NCI-H2171 (cell line): ENCODE data around the gene VPS54.
"Not testable (repeated sequence)": the region's sequence is repeated elsewhere in the genome, so short reads cannot be mapped to it uniquely, and the experiment has no call there.

Source experiments
- DNase-seq: peaks from one replicate; lab custom pipeline; 2025; lab: John Stamatoyannopoulos, UW

The VPS54 gene

DNA sequence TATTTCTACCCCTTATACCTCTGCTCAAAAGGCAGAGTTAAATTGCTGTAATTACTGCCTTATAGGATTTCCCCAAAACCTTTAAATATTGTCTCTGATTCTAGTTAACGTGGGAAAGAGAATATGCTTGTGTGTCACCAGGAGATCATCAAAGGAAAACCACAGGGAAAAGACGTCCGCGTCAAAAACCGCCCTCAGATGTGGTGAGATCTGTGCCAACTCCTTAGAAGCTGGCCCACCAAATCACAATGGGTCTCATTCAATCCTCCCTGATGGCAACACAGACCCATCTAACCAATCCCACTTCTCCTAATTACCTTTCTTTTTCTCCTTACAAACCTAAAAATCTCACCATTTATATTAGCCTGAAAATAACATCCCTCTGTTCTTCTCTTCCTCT lies 25.4 kb downstream of the VPS54 start:
- DNase-seq, result no peak

DNA sequence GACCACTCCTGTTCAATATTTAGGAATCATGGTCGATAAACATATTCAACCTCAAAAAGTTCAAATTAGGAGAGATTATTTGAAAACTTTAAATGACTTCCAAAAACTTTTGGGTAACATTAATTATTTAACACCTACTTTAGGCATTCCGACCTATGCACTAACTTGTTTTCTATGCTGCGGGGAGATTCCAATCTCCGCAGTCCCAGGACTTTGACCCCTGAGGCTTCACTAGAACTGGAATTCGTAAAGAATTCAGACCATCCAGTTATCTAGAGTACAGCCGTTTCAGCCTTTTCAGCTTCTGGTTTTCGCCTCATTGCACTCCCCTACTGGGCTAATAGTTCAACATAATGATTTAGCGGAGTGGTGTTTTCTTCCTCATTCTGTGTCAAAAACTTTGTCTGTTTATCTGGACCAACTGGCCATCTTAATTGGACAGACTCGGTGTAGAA lies 26.1 kb downstream of the VPS54 start:
- DNase-seq, result not testable (repeated sequence)

DNA sequence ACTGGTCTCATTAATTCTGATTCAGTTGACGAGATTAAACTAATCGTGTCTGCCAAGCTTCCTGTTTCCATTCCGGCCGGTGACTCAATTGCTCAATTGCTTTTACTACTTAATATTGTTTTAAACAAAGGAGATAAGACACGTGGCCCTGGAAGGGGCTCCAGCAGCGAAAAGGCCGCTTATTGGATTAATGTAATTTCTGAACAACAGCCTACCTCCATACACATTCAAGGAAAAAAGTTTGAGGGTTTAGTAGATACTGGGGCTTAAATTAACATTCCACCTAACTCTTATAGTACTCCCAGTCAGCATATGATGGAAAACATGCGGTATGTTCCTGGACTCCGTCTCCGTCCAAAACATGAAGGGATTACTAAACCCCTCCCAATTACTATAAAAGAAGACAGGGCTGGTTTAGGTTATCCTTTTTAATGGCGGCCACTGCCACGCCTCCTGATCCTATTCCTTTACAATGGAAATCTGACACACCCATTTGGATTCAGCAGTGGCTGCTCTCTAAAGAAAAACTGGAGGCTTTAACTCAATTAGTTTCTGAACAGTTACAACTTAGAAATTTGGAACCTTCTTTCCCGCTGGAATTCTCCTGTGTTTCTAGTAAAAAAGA lies 27.1 kb downstream of the VPS54 start:
- DNase-seq, result no peak

DNA sequence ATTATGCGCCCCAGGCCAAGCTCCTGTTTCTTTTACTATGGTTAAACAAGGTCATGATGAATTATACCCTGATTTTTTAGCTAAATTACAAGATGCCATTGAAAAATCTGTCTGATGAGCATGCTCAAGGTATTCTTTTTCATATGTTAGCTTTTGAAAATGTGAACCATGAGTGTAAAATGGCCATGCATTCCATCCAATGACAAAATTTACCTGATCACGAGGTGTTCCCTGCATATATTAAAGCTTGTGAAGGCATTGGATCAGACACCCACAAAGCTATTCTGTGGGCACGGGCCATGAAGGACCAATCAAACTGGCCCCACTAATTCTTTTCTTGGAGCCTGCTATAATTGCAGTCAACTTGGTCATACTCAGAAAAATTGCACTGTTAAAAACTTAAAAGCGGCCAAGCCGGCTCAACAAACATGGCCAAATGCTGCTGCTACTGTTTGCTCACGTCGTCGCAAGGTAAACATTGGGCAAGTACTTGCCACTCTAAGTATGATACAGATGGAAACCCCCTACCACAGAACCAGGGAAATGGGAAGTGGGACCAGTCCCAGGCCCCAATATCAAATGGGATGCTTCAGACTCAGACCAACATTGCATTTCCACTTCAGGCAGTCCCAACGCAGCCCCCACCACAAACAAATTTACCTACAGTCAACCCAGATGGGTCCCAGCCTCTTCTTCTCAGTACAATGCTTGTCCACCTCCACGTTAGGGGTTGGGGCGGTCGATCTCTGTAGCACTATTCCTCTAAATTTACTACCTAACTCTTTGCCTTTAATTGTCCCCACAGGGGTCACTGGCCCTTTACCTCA lies 27.8 kb downstream of the VPS54 start:
- DNase-seq, result not testable (repeated sequence)

DNA sequence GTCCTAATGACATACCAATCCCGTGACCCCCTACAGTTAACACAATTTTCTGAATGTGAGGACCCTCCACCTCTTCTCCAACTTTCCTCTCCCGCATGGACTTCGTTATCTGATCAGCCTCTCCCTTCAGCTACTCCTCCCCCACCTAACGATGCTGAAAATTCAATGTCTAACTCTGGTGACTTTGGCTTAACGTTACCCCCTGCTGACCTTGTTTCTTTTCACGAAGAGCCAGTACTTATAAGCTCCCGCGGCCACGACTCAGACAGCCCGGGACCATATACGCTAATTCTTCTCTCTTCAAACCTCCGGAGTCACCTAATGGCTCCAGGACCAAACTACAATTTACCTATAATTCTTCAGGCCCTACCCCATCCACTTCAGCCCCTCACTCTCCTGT lies 29.2 kb downstream of the VPS54 start:
- no peak for DNase-seq

DNA sequence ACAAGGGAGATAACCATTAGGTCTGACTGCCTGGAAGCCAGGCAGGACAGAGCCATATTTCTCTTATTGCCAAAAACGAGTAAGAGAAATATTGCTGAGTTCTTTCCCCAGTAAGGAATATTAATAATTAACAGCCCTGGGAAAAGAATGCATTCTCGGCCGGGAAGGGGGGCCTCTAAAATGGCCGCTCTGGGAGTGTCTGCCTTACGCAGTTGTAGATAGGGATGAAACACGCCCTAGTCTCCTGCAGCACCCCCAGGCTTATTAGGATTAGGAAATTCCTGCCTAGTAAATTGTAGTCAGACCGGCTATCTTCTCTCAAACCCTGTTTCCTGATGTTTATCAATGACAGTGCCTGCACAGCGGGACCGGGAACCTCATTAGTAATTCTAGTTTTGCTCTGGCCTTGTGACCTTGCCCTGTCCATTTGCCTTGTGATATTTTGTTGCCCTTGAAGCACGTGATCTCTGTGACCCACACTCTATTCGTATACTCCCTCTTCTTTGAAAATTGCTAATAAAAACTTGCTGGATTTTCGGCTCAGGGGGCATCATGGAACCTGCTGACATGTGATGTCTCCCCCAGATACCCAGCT lies 30.3 kb downstream of the VPS54 start:
- not testable (repeated sequence) for DNase-seq

DNA sequence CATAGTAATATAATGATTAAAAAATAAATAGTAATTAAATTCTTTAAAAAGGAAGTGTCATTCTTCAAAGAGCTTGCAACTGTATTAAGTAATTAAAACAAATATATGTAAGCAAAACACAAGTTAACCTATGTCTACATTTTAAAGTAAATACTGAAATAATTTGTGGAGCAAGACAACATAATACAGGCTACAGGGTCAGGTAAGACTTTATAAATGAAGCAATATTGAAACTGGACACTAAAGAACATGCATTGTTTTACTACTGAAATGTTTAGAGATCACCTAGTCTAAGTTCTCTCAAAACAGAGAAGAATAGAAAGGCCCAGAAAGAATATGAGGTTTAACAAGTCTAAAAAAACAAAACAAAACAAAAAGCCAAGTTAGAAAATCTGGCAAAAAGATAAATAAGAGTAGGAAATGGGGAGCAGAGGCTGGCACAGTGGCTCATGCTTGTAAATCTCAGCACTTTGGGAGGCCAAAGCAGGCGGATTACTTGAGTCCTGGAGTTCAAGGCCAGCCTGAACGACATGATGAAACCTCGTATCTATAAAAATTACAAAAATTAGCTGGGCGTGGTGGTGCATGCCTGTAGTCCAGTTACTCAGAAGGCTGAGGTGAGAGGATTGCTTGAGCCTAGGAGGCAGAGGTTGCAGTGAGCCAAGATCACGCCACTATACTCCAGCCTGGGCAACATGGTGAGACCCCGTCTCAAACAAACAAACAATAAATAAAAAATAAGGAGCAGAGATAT lies 34.4 kb downstream of the VPS54 start:
- DNase-seq, result no peak

DNA sequence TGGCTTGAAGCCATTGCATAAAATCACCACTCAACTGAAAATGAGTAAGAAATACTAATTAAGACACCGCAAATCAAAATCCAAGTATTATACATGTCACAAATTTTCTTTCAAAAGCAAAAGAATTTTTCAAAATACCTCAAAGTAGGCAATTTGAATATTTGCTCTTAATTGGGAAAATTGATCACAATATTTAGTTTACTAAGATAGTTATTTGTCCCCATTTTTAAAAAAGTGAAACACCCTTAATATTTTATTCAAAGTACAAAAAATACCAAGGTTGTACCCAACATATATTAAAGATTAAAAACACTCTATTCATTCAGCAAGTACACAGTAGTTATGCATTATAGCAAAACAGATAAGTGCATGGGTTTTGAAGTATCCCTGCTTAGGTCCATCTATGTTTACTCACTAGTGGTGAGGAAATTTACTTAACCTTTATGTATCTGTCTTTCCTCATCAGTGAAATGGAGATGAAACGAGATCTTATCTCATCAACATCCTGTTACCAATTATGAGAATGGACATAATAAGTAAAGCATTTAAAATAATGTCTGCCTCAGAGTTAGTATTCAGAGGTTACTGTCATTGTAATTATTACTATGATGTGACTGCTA lies 35.1 kb downstream of the VPS54 start:
- no peak for DNase-seq

DNA sequence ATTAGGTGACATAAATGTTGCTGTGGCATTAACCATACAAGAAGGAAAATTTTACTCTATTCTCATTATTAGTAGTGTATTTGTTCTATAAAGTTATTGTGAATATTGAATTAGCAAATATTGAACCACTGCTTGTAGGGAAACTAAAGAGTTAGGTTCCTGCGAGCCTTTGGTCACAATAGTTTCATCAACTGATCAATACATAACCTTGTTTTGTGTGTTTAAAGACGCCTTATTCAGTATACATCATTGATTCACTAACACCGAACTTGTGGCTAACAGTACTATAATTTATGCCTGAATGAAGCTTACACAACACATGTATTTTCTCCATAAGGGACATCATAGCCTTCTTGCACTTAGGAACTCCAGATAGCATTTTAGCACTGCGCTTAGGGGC lies 36.9 kb downstream of the VPS54 start:
- DNase-seq, result no peak

DNA sequence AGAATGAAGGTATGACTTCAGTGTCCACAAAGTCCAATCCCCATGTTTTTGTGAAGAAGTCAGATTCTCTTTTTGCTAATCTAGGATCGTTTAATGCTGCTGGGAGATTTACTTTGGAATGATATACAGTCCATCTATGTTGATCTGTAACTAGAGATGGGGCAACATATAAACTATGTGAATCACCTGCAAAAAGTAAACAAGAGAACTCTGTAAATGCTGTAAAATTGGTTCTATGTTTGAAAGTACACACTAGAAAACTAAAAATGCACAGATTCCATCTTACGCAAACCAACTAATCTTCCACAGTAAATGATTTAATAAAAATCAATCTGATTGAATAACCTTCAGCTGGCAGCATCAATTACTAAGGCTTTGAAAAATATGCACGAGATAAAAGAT lies 37.5 kb downstream of the VPS54 start:
- DNase-seq, result no peak

DNA sequence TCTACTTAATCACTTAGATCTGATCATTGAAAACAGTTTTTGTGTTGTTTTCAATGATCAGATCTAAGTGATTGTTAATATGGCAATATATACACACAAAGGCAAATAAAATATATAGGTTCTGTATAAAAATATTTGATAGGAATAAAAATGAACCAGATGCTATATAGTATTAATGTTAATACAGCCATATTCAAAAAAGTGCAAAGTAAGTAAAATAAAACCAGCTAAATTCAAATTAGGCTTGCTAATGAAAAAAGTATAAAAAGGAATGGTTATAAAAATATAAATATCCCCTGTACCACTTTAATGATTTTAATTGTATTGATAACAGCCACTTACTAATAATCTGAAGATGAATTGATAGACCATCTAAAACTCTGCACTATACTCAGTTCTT lies 38.4 kb downstream of the VPS54 start:
- DNase-seq, result no peak

DNA sequence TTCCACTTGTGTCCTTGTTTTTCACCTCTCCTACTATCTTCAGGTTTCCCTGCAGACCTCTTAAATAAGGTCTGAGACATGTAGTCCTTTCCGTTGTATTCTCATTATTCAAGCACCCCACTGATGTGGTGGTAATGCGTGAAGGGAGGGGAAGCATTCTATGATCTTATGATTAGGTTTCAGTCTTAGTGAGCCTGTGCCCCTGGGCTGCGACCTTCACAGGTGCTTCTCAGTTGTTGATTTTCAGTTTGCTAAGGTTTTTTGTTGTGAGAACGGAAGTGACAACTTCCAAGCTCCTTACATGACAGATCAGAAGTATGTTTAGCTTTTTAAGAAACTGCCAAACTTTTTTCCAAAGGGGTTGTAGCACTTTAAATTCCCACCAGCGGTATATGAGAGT lies 41.3 kb downstream of the VPS54 start:
- DNase-seq, result no peak

DNA sequence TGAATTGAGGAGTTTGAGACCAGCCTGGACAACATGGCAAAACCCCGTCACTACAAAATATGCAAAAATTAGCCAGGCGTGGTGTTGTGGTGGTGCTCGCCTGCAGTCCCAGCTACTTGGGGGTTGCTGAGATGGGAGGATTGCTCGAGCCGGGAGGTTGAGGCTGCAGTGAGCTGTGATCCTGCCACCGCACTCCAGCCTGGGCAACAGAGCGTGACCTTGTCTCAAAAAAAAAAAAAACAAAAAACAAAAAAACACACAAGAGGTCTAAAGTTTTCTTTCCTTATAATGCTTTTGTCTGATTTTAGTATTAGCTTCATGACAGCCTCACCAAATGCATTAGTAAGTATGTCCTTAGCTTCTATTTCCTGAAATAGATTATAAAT lies 43.1 kb downstream of the VPS54 start:
- DNase-seq, result no peak

DNA sequence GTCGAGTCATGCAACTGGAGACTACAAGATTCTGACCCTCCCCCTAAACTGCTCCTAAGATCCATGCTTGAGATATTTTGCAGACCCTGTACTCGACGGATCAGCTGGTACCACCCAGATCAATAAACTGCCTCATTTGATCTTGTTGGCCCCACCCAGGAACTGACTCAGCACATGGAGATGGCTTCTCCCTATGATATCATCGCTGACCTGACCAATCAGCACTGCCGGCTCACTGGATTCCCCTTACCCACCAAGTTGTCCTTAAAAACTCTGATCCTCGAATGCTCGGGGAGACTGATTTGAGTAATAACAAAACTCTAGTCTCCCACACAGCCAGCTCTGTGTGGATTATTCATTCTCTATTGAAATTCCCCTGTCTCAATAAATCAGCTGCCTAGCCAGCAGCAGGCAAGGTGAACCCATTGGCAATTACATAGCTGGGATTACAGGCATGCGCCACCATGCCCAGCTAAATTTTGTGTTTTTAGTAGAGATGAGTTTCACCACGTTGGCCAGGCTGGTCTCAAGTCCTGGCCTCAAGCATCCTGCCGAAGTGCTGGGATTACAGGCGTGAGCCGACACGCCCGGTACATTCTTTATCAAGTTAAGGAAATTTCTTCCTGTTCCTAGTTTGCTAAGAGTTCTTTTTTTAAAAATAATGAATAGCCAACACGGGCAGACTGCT lies 43.6 kb downstream of the VPS54 start:
- no peak for DNase-seq

DNA sequence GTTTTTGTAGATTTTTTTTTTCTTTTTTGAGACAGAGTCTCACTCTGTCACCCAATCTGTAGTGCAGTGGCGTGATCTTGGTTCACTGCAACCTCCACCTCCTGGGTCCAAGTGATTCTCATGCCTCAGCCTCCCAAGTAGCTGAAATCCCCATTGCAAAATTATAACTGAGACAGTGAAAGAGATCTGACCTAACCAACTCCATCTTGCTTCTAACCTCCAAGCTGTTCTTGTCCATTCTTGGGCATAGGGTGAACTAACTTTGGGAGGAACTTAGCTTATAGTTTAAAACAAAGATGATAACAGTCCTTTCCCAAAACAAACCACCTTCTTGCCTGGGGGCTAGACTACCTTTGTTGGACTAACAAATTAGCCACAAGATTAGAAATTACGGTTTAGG lies 44.2 kb downstream of the VPS54 start:
- DNase-seq, result not testable (repeated sequence)

DNA sequence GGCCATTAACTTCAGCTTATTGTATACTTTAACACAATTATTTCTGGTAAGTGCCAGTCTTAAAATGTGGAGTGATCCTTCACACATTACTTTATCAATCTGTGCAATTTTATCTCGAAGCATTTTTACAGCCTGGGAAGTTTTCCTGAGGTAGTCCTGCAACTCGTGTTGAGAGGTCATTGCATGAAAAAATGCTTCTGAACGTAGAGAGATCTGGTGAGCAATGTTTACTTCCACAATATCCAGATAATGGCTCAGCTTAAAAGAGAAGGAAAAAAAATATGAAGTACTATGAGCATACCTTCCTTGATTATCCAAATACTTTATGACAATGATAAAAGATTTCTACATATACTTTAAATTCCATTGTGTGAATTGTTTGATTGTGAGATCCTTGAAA lies 57.0 kb downstream of the VPS54 start:
- DNase-seq, result no peak

DNA sequence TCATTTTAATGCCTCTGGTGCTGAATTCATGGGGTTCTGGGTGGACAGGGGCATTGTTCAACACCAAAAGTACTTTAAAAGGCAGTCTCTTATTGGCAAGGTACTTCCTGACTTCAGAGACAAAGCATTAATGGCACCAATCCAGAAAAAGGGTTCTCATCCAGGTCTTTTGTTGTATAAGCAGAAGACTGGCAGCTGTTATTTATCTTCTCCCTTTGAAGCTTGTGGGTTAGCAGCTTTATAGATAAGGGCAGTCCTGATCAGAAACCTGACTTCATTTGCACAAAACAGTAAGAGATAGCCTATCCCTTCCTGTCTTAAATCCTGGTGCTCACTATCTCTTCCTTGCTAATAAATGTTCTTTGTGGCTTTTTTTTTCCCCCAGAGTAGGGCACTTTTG lies 68.8 kb downstream of the VPS54 start:
- DNase-seq, result no peak

DNA sequence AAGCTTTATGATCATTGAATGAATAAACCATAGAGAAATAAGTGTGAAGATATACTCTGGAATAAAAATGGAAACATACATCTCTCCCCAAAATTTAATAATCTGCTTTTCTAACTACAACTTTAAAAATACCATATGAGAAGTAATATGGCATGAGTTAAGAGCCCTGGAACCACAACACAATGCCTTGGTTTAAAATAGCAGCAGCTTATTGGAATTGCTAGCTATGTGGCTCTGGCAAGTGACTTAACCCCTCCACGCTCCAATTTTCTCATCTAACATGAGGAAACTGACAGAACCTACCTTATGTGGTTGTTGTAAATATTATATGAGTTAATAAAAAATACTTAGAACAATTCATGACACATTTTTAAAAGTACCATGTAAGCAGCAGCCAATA lies 76.4 kb downstream of the VPS54 start:
- no peak for DNase-seq

DNA sequence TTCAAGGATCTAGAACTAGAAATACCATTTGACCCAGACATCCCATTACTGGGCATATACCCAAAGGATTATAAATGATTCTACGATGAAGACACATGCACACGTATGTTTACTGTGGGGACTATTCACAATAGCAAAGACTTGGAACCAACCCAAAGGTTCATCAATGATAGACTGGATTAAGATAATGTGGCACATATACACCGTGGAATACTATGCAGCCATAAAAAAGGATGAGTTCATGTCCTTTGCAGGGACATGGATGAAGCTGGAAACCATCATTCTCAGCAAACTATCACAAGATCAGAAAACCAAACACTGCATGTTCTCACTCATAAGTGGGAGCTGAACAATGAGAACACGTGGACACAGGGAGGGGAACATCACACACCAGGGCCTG lies 87.1 kb downstream of the VPS54 start:
- not testable (repeated sequence) for DNase-seq

DNA sequence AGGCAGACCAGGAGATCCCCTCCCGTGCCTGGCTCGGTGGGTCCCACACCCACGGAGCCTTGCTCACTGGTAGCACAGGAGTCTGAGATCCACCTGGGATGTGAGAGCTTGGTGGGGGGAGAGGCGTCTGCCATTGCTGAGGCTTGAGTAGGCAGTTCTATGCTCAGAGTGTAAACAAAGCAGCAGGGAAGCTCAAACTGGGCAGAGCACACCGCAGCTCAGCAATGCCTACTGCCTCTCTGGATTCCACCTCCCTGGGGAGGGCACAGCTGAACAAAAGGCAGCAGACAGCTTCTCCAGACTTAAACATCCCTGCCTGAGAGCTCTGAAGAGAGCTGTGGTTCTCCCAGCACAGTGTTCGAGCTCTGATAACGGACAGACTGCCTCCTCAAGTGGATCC lies 92.4 kb downstream of the VPS54 start:
- peak; percentile 4 for DNase-seq

DNA sequence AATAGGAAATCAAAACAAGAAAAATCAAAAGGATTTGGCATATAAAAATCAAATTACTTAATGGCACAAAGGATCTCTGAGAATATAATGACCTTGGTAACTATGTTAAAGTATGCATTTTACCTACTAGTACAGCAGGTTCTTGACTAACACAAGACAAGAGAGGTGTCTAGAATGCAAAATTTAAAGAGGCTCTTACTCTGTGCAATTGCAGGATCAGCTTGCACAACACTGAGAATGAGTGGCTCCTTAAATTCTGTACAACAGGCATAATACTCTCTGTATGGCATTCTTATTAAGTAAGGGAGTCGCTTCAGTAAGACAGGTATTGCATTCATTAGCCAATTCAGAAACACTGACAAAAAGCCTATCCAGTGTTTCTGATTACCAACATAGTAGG lies 104.9 kb downstream of the VPS54 start:
- DNase-seq, result no peak

DNA sequence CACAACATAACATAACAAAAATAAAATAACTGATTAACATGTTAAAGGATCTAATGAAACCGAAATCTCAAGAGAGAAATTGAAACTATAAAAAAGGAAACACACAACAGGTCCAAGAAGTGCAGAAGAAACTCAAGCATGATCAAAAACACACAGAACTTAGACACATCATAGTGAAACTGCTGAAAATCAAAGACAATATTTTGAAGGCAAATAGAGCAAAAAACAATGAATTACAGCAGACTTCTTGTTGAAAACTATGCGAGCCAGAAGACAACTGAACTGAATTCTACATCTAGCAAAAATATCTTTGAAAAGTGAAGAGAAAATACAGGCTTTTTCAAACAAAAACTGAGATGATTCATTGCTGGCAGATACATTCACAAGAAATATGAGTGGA lies 116.2 kb downstream of the VPS54 start:
- DNase-seq, result no peak
